SW480 (cell line): ENCODE results near the gene ALDH3B2.
"Not testable (repeated sequence)": the region's sequence is repeated elsewhere in the genome, so short reads cannot be mapped to it uniquely, and the experiment has no call there.

Experiments
- DNase-seq: peaks from one replicate; pipeline ENCODE4 v3.0.0-alpha.2; 2016; ENCODE audit warnings: low spot score

ALDH3B2 gene

GRCh38 chr11:67662142-67662834 lies 12.1 kb downstream of the ALDH3B2 start:
- DNase-seq: no peak

DNA sequence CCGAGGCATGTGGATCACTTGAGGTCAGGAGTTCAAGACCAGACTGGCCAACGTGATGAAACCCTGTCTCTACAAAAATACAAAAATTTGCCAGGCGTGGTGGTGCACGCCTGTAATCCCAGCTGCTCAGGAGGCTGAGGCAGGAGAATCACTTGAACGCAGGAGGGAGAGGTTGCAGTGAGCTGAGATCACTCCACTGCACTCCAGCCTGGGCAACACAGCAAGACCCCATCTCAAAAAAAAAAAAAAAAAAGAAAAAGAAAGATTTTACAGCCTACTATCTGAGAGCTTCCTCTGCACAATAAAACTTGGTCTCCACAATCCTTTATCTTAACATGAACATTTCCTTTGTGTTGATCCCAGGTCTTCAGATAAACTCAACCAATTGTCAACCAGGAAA lies 13.7 kb downstream of the ALDH3B2 start:
- not testable (repeated sequence) for DNase-seq

- DNase-seq: not testable (repeated sequence)
Measured at GRCh38 chr11:67659651-67660165, 14.7 kb downstream of the ALDH3B2 start.

DNA sequence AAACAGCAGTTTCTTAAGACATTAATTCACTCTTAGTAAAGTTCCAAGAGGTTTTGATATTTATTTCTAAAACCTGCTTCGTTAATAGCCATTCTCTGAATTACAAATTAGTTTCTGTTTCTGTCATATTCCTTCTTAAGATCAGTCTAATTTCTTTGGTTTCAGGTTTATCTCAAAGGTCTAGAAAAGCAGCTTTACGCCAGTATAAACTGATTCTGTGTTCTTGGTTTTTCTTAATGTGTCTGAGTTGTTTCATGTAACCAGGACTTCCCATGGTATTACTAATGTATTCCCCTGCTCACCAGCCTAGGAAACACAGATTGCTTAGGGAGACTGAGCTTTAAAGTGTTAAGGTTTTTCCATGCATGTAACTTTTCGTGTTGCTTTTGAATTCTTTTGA lies 17.1 kb downstream of the ALDH3B2 start:
- no peak for DNase-seq

DNA sequence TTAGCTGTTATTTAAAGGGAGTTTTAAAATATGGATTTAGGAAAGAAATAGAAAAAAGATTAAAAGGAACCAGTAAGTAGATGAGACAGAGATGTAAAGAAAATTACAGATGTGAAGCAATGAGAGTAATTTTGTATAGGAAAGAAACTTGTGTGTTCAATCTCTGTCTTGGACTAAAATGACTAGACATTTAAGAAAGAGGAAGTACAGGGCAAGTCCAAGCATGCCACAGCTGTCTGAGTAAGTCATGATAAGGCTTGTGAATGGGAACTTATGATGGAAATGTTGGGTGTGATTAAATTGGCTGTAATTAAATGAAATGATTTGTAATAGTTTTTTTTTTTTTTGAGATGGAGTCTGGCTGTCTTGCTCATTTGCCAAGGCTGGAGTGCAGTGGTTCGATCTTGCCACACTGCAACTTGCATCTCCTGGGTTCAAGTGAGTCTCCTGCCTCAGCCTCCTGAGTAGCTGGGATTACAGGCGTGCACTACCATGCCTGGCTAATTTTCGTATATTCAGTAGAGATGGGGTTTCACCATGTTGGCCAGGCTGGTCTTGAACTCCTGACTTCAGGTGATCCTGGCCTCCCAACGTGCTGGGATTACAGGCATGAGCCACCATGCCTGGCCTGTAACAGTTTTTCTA lies 18.0 kb downstream of the ALDH3B2 start:
- no peak for DNase-seq

DNA sequence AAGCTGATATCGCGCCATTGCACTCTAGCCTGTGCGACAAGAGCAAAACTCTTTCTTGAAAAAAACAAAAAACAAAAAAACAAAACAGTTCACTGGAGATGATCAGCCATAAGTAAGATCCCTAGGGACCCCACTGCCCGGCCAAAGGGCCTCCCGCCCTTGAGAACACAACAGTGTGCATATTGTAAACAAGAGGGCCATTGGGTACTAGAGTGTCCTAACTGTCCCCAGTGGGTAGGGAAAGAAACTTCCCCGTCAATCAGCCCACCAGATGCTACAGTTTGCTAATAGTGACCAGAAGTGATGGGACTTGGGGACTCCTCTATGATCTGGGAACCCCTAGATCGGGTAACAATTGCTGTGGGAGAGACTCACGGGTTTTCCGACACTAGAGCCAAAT lies 20.2 kb downstream of the ALDH3B2 start:
- no peak for DNase-seq

- no peak for DNase-seq
Measured at GRCh38 chr11:67652965-67653845, 21.2 kb downstream of the ALDH3B2 start.

DNA sequence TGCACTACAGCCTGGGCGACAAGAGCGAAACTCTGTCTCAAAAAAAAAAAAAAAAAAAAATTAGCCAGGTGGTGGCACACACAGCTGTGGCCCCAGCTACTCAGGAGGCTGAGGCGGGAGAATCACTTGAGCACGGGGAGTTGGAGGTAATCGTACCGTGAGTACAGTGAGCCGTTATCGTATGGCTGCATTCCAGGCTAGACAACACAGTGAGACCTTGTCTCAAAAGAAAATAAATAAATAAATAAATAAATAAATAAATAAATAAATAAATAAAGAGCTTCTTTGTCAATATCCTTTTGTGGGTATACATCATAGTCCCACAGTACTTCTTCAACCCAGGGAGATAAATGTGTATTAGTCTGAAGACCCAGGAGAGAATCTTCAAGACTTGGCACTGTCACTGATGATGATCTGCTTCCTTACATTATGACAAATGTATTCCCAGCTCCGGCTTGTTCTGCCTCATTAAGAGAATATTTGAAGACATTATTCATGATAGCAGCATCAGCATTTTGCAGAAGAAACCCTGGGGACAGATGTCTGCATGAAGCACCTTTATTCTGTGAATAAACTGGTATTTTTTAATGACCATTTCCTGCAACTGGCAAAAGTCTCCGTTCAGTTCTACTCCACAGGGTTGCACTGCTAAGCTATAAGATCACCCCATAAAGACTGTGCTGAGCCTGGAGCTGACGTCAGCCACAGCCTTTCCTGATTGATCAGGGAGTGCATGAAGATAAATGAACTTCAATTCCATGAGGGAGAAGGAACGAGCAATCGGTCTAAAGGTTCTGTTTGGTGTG lies 22.2 kb downstream of the ALDH3B2 start:
- no peak for DNase-seq

DNA sequence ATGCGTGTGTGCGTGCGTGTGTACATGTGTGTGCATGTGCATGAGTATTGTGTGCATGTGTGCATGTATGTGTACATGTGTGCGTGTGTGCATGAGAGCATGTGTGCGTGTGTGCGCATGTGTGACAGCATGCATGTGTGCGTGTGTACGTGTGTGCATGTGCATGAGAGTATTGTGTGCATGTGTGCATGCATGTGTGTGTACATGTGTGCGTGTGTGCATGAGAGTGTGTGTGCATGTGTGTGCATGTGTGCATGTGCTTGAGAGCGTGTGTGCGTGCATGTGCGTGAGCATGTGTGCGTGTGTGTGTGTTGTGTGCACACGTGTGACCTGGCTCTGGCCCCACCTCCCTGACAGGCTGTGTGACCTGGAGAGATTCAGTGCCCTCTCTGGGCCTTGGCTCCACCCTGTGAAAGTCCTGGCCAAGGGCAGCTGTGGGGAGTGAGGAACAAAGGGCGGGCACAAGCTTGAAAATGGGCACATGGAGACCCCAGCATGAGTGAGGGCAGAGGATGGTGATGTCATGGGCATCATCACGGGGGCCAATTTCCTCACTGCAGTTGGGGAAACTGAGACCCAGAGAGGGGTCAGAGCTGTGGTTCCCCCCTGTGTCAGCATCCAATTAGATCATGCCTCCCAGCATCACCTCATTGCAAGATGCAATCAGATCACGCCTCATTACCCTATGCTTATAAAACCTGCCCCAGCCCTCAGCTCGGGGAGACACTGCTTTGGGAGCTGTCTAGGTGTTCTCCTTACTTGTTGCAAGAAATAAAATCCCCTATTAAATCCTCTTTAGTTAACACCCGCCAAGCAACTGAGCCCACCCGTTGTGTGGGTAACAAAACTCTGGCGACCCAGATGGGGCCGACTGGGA lies 24.6 kb downstream of the ALDH3B2 start:
- DNase-seq: peak; percentile 37

GRCh38 chr11:67648796-67649613 lies 25.4 kb downstream of the ALDH3B2 start:
- DNase-seq: no peak

- peak; percentile 69 for DNase-seq
Measured at GRCh38 chr11:67648140-67648795, 26.2 kb downstream of the ALDH3B2 start.

GRCh38 chr11:67647471-67647870 lies 27.0 kb downstream of the ALDH3B2 start:
- DNase-seq: no peak

DNA sequence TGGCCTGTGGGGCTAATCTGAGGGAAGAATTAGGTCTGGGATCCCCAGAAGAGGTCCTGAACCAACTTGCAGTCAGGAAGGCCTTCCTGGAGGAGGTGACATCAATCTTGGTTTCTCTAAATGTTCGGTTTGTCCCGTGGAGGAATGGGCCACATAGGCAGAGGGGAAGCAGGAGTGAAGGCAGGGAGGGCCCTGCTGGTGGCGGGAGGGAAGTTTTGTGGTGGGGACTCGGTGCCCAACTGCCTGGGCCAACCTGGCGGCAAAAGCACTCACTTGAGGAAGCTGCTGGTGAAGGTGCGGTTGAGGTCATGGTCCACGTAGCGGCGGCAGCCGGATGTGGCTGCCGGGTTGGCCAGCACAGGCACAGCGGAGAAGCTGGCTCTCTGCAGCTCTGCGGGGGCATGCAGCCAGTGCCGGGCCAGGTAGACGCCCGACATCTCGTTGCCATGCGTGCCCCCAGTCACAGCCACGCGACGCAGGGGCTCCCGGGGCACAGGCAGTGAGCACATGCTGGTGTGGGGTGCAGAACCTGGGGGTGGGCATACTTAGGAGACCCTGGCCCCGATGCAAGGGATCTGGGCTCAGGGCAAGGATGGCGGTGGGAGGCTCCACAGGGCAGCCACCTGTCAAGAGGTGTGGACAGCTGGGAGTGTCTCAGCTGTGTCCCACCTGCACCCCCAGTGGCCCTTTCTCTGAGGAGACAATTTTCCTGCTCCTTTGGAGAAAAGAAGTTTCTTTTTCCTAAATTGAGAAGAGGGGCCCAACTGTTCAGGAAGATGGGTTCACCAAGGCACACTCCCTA lies 27.7 kb downstream of the ALDH3B2 start:
- DNase-seq: peak; percentile 66

GRCh38 chr11:67645521-67646461 lies 28.6 kb downstream of the ALDH3B2 start:
- no peak for DNase-seq

GRCh38 chr11:67644472-67645418 lies 29.7 kb downstream of the ALDH3B2 start:
- DNase-seq: no peak

GRCh38 chr11:67644042-67644441 lies 30.4 kb downstream of the ALDH3B2 start:
- DNase-seq: peak; percentile 52
